ENCODE data around the gene GAP43.

DNA sequence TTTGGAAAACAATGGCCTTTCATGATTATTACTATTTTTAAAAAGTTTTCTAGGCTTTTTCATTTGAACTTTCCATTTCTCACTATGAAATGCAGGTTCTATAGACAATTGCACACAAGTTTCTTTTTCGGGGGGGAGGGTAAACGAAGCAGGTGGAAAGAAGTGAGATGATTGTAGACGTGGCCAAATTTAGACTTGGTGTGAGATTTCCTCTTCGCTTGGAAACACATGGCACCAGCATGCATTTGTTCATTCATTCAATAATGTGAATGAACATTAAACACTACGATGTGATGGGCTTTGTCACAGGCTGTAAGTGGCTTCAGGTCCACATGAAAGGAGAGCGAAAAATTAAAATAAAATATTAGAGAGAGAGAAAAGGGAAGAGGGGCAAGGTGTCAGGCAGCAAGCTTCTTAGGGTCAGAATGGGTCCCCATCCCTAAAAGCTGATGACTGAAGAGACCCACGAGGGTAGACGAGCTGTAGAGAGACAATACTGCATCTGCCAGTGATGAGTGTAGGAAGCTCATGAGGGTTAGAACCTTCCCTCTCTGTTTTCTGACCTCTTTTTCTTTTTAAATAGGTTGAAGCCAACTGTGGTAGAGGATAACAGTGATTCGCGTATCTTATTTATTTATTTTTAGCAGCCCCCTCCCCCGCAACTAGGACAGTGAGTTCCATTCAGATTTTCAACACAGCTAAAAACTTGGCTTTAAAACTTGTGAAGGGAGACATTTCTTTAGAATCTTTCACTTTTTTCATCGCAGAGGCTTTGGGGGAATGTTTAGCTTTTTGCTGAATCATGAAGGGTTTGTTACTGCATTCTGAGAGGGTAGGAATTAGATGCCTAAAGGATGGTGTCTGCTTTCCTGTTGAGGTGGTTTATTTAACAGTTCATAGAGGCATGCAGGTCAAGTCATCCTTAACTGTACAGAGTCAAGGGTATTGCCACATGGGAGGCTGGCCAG is 36.2 kb downstream of the GAP43 start:
- TF ChIP-seq POLR2A (IDR thresholded peaks at IDR 0.05), result no peak
- TF ChIP-seq, protein P1, sequence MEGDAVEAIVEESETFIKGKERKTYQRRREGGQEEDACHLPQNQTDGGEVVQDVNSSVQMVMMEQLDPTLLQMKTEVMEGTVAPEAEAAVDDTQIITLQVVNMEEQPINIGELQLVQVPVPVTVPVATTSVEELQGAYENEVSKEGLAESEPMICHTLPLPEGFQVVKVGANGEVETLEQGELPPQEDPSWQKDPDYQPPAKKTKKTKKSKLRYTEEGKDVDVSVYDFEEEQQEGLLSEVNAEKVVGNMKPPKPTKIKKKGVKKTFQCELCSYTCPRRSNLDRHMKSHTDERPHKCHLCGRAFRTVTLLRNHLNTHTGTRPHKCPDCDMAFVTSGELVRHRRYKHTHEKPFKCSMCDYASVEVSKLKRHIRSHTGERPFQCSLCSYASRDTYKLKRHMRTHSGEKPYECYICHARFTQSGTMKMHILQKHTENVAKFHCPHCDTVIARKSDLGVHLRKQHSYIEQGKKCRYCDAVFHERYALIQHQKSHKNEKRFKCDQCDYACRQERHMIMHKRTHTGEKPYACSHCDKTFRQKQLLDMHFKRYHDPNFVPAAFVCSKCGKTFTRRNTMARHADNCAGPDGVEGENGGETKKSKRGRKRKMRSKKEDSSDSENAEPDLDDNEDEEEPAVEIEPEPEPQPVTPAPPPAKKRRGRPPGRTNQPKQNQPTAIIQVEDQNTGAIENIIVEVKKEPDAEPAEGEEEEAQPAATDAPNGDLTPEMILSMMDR (IDR thresholded peaks at IDR 0.05), result no peak
